ENCODE results near the gene FADS6. TPM values are rescaled to one million over a fixed set of nuclear protein-coding genes. Genes with fewer than 3 reads are reported as not detected.

FADS6 gene
- total and polyA plus RNA-seq, 2 of the 13 experiments (the other 11 are each of a cell fraction or from before 2014, with no cell fraction given) = 0.11 TPM

DNA sequence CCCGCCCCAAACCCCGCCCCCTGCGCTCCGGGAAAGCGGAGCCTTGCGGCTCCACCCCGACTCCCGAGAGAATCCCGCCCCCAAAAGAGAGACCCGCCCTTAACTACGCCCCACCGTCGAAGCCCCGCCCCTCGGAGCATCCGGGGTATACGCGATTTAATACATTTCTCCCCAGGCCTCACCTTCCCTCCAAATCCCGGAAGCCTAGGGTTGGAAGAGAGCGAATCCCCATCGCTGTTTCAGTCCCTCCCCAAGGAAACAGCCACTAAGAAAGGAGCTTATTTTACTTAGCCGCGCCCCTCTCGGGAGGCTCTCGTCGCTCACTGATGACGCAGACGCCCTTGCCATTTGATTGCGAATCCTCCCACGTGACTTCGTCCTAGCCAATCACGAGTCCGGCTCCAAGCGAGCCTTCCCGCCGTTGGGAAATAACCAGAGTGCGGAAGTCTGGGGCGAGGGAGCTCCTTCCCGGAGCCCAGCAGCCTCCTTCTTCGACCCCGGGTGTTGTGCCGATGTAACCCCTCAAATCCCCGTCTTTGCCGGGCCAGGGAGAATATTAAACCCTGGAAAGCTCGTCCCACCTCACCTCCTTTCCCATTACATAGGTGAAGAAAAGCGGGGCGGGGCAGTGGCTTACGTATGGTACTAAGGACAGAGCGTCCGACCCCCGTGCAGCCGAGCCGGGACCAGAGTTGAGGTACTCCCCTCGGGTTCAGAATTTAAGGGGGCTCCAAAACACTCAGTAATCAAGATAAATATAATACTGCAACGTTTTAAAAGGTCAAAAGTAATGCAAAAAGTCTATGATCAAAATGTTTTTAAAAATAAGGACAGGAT, 20.2 kb downstream of the FADS6 start (continued):
- TF ChIP-seq, protein P1, sequence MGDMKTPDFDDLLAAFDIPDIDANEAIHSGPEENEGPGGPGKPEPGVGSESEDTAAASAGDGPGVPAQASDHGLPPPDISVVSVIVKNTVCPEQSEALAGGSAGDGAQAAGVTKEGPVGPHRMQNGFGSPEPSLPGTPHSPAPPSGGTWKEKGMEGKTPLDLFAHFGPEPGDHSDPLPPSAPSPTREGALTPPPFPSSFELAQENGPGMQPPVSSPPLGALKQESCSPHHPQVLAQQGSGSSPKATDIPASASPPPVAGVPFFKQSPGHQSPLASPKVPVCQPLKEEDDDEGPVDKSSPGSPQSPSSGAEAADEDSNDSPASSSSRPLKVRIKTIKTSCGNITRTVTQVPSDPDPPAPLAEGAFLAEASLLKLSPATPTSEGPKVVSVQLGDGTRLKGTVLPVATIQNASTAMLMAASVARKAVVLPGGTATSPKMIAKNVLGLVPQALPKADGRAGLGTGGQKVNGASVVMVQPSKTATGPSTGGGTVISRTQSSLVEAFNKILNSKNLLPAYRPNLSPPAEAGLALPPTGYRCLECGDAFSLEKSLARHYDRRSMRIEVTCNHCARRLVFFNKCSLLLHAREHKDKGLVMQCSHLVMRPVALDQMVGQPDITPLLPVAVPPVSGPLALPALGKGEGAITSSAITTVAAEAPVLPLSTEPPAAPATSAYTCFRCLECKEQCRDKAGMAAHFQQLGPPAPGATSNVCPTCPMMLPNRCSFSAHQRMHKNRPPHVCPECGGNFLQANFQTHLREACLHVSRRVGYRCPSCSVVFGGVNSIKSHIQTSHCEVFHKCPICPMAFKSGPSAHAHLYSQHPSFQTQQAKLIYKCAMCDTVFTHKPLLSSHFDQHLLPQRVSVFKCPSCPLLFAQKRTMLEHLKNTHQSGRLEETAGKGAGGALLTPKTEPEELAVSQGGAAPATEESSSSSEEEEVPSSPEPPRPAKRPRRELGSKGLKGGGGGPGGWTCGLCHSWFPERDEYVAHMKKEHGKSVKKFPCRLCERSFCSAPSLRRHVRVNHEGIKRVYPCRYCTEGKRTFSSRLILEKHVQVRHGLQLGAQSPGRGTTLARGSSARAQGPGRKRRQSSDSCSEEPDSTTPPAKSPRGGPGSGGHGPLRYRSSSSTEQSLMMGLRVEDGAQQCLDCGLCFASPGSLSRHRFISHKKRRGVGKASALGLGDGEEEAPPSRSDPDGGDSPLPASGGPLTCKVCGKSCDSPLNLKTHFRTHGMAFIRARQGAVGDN (CRISPR knock-in tag; IDR thresholded peaks at IDR 0.05) = peak; percentile 79
- TF ChIP-seq, protein P2, sequence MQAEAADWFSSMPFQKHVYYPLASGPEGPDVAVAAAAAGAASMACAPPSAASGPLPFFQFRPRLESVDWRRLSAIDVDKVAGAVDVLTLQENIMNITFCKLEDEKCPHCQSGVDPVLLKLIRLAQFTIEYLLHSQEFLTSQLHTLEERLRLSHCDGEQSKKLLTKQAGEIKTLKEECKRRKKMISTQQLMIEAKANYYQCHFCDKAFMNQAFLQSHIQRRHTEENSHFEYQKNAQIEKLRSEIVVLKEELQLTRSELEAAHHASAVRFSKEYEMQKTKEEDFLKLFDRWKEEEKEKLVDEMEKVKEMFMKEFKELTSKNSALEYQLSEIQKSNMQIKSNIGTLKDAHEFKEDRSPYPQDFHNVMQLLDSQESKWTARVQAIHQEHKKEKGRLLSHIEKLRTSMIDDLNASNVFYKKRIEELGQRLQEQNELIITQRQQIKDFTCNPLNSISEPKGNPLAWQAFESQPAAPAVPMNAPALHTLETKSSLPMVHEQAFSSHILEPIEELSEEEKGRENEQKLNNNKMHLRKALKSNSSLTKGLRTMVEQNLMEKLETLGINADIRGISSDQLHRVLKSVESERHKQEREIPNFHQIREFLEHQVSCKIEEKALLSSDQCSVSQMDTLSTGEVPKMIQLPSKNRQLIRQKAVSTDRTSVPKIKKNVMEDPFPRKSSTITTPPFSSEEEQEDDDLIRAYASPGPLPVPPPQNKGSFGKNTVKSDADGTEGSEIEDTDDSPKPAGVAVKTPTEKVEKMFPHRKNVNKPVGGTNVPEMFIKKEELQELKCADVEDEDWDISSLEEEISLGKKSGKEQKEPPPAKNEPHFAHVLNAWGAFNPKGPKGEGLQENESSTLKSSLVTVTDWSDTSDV (CRISPR knock-in tag; IDR thresholded peaks at IDR 0.05) = no peak
- TF ChIP-seq PHF5A (CRISPR knock-in tag; IDR thresholded peaks at IDR 0.05; ENCODE audit: low read depth, unreplicated experiment) (no peak), BCL6 (CRISPR knock-in tag; IDR thresholded peaks at IDR 0.05) (0 out of 2 replicates have a peak, but pooled peaks have one; percentile 35), RBFOX2 (IDR thresholded peaks at IDR 0.05; ENCODE audit: low read depth, low read length) (peak; percentile 63), ZNF232 (CRISPR knock-in tag; IDR thresholded peaks at IDR 0.05; ENCODE audit: borderline replicate concordance) (no peak), NFATC3 (CRISPR knock-in tag; IDR thresholded peaks at IDR 0.05) (no peak), HDAC1 (CRISPR knock-in tag; IDR thresholded peaks at IDR 0.05) (peak; percentile 67), ZBTB20 (CRISPR knock-in tag; IDR thresholded peaks at IDR 0.05; ENCODE audit: borderline replicate concordance, low read depth) (peak; percentile 17; the same call in 1 of the 2 replicates), MIER2 (CRISPR knock-in tag; IDR thresholded peaks at IDR 0.05) (peak; percentile 66), ZFP82 (CRISPR knock-in tag; IDR thresholded peaks at IDR 0.05; ENCODE audit: borderline replicate concordance) (peak; percentile 80; the same call in 1 of the 2 replicates), FOSL2 (CRISPR knock-in tag; IDR thresholded peaks at IDR 0.05) (peak; percentile 58), KLF9 (CRISPR knock-in tag; IDR thresholded peaks at IDR 0.05; ENCODE audit: low read depth) (peak; percentile 13; the same call in 1 of the 2 replicates), KLF15 (CRISPR knock-in tag; IDR thresholded peaks at IDR 0.05; ENCODE audit: borderline replicate concordance) (no peak)
- TF ChIP-seq, protein P3, sequence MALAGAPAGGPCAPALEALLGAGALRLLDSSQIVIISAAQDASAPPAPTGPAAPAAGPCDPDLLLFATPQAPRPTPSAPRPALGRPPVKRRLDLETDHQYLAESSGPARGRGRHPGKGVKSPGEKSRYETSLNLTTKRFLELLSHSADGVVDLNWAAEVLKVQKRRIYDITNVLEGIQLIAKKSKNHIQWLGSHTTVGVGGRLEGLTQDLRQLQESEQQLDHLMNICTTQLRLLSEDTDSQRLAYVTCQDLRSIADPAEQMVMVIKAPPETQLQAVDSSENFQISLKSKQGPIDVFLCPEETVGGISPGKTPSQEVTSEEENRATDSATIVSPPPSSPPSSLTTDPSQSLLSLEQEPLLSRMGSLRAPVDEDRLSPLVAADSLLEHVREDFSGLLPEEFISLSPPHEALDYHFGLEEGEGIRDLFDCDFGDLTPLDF (CRISPR knock-in tag; IDR thresholded peaks at IDR 0.05) = peak; percentile 97
- TF ChIP-seq, protein P4, sequence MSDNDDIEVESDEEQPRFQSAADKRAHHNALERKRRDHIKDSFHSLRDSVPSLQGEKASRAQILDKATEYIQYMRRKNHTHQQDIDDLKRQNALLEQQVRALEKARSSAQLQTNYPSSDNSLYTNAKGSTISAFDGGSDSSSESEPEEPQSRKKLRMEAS (IDR thresholded peaks at IDR 0.05) = peak; percentile 70; the same call in 1 of the 2 replicates
- TF ChIP-seq, protein P5, sequence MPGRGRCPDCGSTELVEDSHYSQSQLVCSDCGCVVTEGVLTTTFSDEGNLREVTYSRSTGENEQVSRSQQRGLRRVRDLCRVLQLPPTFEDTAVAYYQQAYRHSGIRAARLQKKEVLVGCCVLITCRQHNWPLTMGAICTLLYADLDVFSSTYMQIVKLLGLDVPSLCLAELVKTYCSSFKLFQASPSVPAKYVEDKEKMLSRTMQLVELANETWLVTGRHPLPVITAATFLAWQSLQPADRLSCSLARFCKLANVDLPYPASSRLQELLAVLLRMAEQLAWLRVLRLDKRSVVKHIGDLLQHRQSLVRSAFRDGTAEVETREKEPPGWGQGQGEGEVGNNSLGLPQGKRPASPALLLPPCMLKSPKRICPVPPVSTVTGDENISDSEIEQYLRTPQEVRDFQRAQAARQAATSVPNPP (CRISPR knock-in tag; IDR thresholded peaks at IDR 0.05) = no peak
- TF ChIP-seq, protein P6, sequence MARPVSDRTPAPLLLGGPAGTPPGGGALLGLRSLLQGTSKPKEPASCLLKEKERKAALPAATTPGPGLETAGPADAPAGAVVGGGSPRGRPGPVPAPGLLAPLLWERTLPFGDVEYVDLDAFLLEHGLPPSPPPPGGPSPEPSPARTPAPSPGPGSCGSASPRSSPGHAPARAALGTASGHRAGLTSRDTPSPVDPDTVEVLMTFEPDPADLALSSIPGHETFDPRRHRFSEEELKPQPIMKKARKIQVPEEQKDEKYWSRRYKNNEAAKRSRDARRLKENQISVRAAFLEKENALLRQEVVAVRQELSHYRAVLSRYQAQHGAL (CRISPR knock-in tag; IDR thresholded peaks at IDR 0.05; ENCODE audit: not compliant biosample characterization) = no peak
